ENCODE results near the gene RCC2.

Gene RCC2

GRCh38 chr1:17441265-17441992 lies 2.0 kb upstream of the RCC2 start:
- TF ChIP-seq CTCF (IDR thresholded peaks at IDR 0.05; ENCODE audit: borderline replicate concordance, insufficient read depth, low read depth, low read length), result no peak
- no peak overlapping the region for H3K4me3 ChIP-seq (ENCODE audit: low read depth, low read length)

- H3K4me3 ChIP-seq (ENCODE audit: low read depth, low read length), result no peak overlapping the region
- no peak for TF ChIP-seq CTCF (IDR thresholded peaks at IDR 0.05; ENCODE audit: borderline replicate concordance, insufficient read depth, low read depth, low read length)
Observed at GRCh38 chr1:17440827-17441168, 1.3 kb upstream of the RCC2 start.

- H3K4me3 ChIP-seq (ENCODE audit: low read depth, low read length), result peak overlapping the region; percentile 5
- no peak for TF ChIP-seq CTCF (IDR thresholded peaks at IDR 0.05; ENCODE audit: borderline replicate concordance, insufficient read depth, low read depth, low read length)
Observed at GRCh38 chr1:17440074-17440826, 773 bp upstream of the RCC2 start.

GRCh38 chr1:17438318-17439249 lies 893 bp downstream of the RCC2 start:
- no peak for TF ChIP-seq CTCF (IDR thresholded peaks at IDR 0.05; ENCODE audit: borderline replicate concordance, insufficient read depth, low read depth, low read length)
- peak overlapping the region; percentile 90 for H3K4me3 ChIP-seq (ENCODE audit: low read depth, low read length)

- H3K4me3 ChIP-seq (ENCODE audit: low read depth, low read length), result peak overlapping the region; percentile 90
- TF ChIP-seq CTCF (IDR thresholded peaks at IDR 0.05; ENCODE audit: borderline replicate concordance, insufficient read depth, low read depth, low read length), result 0 out of 2 replicates have a peak, but pooled peaks have one; percentile 3
Observed at GRCh38 chr1:17437580-17438317, 1.7 kb downstream of the RCC2 start.

- TF ChIP-seq CTCF (IDR thresholded peaks at IDR 0.05; ENCODE audit: borderline replicate concordance, insufficient read depth, low read depth, low read length), result no peak
- peak overlapping the region; percentile 90 for H3K4me3 ChIP-seq (ENCODE audit: low read depth, low read length)
Observed at GRCh38 chr1:17437260-17437579, 2.3 kb downstream of the RCC2 start.

All from GM12875 (cell line).